Stimulated activated naive CD4-positive, alpha-beta T cell (primary cell): Measurements from ENCODE around the gene MRPS23.

Source experiments
- DNase-seq, 6 experiments: peaks; one replicate each; lab custom pipeline; 2025; lab: John Stamatoyannopoulos, UW

Gene MRPS23

GRCh38 chr17:57794841-57795240 is 55.0 kb downstream of the MRPS23 start:
- DNase-seq = peak in 1 of 6 experiments; percentile 40

GRCh38 chr17:57788725-57789124 is 61.1 kb downstream of the MRPS23 start:
- no peak for DNase-seq

- no peak for DNase-seq
Measured at GRCh38 chr17:57785022-57785421, 64.8 kb downstream of the MRPS23 start.
